GM19395 (cell line): ENCODE measurements around the gene BLZF1.
A peak's percentile ranks its signal among the peaks of the same experiment; 100 is the strongest.
"Not testable (repeated sequence)": the region's sequence is repeated elsewhere in the genome, so short reads cannot be mapped to it uniquely, and the experiment has no call there.

ENCODE experiments used
- ATAC-seq: cut with Tn5 transposase; IDR thresholded peaks from one replicate; pipeline ENCODE4 v1.9.1; 2021; ENCODE audit warnings: mild to moderate bottlenecking, moderate library complexity; ENCODE audit not compliant: unreplicated experiment

BLZF1 gene, protein sequence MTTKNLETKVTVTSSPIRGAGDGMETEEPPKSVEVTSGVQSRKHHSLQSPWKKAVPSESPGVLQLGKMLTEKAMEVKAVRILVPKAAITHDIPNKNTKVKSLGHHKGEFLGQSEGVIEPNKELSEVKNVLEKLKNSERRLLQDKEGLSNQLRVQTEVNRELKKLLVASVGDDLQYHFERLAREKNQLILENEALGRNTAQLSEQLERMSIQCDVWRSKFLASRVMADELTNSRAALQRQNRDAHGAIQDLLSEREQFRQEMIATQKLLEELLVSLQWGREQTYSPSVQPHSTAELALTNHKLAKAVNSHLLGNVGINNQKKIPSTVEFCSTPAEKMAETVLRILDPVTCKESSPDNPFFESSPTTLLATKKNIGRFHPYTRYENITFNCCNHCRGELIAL

DNA sequence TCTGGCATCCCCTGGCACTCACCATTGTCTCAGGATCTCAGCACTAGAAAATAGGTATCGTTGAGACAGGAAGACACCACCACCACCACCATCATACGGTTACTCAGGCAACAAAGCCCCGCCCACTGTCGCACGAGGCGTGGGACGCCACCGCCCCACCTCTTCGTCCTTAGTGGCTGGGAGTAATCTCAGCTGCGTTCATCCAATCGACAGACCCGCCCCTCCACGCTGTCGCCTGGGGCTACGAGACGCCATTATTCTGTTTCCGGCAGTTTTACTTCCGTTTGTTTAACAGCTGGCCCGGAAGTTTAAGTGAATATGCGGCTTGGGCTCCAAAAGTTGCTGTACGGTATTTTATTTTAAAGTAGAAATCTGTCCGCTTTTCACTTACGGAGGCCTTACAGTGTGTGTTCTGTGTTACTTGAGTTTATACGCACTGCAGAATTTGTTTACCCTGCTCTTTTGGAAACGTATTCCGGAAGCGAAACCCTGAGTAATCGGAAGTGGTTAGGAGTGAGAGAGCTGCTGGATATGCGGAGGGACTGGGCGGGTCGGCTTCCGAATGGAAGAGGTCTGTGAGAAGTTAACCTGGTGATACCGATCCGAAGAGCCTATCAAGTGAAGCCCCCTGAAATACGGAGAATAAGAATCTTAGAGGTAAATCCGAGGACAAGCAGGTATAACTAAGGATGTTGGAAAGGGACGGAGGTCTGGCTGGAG is at the start of gene BLZF1, which contains the start of gene NME7:
Gene BLZF1 (plus strand): TSS at position 510 of the 720 bp plus-strand sequence. CDS start 1,328 bp downstream, outside the sequence.
Gene NME7 (minus strand): TSS at position 112 of the 720 bp plus-strand sequence. CDS start 87 bp downstream, at position 25.
- peak; percentile 99 for ATAC-seq

DNA sequence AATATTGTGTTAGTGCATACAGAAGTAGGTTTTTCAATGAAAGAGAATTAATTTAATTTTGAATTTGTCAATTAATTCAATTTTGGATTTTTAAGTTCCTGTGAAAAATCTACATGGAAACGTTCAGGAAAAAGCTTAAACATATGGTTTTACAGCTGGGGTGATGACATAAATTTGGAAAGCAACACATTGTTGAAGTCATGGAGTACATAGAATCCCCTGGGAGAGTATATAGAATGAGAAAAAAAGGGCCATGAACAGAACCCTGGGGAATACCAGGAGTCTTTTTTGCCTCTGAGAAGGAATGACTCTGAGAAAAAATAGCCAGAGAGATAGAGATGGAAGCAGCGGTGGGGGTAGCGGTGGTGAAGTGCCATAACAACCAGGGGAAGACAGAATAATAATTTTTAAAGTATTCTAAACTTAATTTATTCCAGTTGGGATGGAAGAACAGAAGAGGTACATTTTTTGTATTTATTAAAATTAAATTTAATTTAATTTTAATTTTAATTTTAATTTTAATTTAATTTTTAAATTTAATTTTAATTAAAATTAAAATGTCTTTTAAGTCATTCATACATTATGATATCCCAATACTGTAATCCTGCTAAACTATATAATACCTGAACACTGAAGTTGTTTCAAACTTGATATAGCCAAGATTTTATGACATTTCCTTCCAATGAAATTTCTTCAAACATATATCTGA is 49.3 kb upstream of the BLZF1 start:
- no peak for ATAC-seq

DNA sequence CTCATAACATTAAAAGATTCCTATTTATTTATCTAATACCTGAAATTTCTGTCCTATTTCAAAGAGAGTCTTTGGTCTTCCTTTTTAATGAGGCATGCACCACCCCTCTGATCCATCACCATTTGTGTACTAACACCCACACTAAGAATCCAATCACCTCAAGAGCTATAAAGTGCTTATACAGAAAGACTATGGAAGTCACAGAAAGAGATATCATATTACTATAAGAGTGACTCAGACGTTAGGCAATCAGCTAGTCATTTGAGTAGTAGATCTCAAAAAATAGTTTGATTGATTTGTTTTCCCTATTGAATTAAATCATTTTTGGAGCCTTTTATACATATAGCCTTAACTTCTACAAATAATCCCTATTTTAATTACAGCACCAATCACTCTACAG is 46.5 kb upstream of the BLZF1 start:
- no peak for ATAC-seq

DNA sequence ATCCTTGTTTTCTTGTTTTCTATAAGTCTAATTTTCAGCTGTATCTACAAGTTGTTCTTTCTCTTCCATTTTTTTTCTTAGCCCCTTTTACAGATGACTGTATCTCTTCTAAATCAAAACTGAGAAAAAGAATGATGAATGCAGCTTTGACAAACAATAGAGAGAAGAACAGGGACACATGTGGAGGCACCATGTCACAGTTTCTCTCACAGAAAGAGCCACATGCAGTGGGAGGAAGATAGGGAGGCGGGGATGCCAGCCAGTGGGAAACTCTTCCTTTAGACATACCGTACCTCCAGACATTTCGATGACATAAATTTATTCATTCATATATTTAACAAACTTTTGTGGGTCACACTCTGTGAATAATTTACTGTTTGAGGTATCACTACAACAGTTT is 45.9 kb upstream of the BLZF1 start:
- no peak for ATAC-seq

DNA sequence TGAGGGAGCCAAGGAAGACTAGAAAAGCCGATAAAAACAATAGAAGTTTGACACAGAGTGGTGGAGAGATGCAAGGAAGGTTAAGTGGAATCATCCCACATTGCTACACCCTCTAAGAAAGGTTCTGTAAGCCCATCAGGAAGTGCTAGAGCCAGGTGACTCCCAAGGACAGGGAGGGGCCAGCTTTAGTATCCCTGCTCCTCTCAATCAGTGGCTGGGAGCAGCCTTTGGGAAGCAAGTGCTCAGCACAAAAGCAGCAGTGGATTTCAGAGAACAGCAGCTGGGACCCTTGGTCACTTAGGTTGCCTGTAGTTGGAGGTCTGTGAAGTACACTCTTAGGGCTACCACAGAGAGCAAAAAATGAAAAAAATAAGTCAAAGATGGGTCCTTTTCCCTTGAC is 42.9 kb upstream of the BLZF1 start:
- ATAC-seq = no peak

DNA sequence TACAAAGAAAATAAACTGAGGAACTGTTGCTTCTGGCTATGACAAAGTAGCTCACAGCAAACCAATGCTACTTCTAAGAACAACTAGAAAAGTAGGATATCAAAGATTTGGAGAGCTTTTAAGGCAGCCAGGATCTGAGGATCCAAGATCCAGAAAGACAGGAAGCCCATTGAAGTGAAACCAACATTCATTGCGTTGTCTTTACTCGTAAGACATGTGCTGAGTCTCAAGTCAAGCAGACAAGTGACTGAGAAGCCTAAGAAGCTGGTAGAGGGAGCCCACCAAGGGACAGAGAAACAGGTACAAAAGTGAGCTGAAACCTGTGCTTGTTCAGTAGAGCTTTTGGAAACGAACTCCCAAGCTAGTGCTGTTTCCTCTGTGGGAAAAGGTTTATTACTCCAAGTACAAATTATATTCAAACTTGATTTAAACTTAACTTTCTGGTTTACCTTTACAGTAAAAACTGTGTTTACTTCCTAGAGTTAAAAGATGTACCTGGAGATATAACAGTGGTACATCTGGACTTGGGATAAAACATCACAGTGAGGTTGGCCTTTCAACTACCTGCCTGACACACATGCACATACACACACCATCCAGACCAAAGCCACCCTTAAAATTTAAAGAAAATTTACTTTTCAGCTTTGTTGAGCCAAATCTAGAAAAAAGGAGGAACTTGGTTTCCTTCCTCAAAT is 41.6 kb upstream of the BLZF1 start:
- ATAC-seq = no peak

DNA sequence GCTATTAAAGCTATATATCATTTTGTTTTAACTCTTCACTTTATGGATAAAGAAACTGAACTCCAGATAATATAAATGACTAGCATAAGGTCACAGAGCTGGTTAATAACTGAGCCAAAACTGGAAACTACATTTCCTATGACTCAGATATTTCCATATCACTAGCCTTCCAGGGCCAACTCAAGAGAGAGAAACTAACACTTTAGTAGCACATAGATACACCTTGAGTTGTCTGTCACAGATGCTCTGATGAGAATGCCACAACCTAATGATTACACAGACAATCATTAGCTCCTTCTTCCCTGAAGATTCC is 41.1 kb upstream of the BLZF1 start:
- peak; percentile 98 for ATAC-seq

DNA sequence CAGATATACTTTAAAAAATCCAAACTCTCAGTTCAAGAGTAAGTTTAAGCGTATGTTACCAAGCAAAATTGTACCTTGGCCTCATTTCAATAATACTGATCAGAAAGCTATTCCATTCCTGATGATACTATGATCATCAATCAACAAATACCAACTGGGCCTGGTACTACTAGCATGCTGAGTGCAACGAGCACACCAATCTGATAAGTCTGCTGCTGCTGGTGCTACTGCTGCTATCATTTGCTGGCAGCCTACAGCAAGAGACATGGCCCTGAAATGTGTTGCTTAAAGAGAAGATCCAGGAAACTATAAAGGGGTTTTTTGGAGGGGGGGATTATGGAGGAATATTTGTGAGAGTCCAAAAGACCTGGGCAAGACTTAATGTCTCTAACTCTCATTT is 40.1 kb upstream of the BLZF1 start:
- ATAC-seq = no peak

DNA sequence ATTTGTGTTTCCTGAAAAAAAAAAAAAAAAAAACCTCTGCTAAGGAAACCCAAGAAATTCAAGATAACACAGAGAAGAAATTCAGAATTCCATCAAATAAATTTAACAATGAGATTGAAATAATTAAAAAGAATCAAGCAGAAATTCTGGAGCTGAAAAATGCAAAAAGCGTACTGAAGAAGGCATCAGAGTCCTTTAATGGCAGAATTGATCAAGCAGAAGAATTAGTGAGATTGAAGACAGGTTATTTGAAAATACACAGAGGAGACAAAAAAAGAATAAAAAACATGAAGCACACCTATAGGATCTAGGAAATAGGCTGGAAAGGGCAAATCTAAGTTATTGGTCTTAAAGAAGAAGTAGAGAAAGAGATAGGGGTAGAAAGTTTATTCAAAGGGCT is 38.6 kb upstream of the BLZF1 start:
- no peak for ATAC-seq

DNA sequence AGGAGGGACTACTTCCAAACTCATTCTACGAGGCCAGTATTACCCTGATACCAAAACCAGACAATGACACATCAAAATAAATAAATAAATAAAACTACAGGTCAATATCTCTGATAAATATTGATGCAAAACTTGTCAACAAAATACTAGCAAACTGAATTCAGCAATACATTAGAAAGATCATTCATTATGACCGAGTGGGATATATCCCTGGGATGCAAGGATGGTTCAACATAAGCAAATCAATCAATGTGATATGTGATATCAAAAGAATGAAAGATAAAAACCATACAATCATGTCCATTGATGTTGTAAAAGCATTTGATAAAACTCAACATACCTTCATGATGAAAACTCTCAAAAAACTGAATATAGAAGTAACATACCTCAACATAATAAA is 37.1 kb upstream of the BLZF1 start:
- no peak for ATAC-seq

DNA sequence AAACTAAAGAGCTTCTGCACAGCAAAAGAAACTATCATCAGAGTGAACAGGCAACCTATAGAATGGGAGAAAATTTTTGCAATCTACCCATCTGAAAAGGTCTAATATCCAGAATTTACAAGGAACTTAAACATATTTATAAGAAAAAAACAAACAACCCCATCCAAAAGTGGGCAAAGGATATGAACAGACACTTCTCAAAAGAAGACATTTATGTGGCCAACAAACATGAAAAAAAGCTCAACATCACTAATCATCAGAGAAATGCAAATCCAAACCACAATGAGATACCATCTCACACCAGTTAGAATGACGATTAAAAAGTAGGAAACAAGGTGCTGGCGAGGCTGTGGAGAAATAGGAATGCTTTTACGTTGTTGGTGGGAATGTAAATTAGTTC is 33.3 kb upstream of the BLZF1 start:
- ATAC-seq = not testable (repeated sequence)

DNA sequence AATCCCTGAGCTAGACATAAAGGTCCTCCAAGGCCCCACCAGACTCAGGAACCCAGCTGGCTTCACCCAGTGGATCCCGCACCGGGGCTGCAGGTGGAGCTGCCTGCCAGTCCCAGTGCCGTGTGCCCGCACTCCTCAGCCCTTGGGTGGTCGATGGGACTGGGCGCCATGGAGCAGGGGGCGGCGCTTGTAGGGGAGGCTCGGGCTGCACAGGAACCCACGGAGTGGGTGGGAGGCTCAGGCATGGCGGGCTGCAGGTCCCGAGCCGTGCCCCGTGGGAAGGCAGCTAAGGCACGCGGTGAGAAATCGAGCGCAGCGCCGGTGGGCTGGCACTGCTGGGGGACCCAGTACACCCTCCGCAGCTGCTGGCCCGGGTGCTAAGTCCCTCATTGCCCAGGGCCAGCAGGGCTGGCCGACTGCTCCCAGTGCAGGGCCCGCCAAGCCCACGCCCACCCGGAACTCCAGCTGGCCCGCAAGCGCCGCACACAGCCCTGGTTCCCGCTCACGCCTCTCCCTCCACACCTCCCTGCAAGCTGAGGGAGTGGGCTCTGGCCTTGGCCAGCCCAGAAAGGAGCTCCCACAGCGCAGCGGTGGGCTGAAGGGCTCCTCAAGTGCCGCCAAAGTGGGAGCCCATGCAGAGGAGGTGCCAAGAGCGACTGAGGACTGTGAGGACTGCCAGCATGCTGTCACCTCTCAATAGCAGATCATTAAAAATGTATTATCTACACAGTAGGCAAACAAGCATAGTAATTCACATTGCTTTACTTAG is 30.9 kb upstream of the BLZF1 start:
- not testable (repeated sequence) for ATAC-seq

DNA sequence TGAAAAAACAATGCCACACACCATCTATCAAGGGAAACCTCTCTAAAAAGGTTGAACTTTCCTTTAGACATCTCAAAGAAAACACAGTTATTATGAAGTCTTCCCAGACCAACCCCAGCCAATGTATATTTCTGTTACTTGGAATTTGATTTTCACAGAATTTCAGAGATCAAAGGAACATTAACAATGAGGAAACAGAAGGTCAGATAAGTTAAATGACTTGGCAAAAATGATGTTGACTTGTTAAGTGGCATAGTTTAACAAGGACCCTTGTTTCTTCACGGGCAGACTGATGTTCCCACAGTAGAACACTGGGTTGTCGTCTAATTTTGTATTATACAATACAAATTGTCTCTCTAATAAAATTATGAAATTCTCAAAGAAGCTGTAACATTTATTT is 29.4 kb upstream of the BLZF1 start:
- no peak for ATAC-seq

DNA sequence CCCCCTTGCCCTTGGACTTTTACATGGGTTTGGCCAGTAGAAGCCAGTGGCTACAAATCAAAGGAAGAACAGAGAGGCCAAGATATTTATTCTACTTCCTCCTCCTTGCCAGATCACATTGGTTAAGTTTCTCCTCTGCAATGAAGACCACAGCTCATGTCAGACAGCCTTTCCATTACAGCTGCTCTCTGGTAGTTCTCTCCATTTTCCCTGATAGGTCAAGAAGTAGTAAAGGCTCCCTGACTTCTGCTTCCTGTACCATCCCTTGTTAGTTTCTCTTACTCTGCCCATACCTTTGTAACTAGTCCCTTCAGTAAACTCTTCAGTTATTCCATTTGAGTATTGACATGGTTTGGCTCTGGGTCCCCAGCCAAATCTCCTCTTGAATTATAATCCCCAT is 28.2 kb upstream of the BLZF1 start:
- ATAC-seq = no peak

DNA sequence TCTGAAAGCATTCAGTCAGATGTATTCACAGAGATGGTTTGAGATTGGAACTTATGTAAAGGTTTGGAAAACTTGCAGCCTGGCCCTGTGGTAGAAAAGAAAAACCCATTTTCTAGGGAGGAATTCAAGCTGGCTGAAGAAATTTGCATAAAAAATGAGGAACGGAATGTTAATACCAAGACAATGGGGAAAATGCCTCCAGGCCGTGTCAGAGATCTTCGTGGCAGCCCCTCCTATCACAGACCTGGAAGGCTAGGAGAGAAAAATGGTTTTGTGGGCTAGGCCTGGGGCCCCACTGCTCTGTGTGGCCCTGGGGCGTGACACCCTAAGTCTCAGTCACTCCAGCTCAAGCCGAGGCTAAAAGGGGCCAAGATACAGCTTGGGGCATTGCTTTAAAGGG is 27.1 kb upstream of the BLZF1 start:
- no peak for ATAC-seq

DNA sequence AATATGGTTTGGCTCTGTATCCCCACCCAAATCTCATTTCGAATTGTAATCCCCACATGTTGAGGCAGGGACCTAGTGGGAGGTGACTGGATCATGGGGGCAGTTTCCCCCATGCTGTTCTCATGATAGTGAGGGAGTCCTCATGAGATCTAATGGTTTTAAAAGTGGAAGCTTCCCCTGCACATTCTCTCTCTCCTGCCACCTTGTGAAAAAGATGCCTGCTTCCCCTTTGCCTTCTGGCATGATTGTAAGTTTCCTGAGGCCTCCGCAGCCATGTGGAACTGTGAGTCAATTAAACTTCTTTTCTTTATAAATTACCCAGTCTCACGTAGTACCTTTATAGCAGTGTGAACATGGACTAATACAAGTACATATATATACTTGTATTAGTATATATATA is 25.9 kb upstream of the BLZF1 start:
- not testable (repeated sequence) for ATAC-seq

DNA sequence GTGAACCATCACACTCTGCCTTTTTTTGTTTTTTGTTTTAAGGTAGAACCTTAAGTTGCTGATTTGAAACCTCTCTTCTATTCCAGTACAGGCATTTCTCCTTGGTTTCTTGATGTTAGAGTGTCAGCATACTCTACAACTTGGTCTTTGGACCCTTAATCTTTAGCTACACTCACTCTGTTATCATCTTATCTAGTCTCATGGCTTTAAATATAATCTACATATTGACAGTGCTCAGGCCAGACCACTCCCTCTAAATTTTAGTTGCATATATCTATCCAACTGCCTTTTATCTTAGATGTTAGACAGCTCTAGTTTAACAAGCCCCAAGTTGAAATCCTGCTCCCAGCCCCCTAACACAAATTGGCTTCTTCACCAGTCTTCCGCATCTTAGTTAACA is 22.5 kb upstream of the BLZF1 start:
- no peak for ATAC-seq

DNA sequence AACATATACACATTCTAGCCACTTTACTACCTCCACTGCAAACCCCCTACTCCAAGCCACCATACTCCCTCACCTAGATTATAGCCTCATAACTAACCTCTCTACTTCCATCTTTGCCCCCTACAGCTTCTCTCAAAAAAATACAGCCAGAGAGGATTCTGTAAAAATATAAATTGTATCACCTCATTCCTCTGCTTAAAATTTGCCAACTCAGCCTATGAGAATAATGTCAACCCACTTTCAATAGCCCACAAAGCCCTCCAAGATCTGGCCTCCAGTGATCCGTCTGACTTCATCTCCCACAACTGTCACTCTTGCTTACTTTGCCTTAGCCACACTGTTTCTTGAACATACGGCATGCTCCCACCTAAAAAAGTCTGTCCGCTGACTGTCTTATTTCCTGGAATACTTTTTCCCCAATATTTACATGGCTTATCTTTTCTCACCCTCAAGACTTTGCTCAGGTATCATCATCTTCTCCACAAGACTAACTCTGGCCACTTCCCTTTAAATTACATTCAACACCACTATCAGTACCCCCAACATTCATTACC is 21.9 kb upstream of the BLZF1 start:
- ATAC-seq = no peak

DNA sequence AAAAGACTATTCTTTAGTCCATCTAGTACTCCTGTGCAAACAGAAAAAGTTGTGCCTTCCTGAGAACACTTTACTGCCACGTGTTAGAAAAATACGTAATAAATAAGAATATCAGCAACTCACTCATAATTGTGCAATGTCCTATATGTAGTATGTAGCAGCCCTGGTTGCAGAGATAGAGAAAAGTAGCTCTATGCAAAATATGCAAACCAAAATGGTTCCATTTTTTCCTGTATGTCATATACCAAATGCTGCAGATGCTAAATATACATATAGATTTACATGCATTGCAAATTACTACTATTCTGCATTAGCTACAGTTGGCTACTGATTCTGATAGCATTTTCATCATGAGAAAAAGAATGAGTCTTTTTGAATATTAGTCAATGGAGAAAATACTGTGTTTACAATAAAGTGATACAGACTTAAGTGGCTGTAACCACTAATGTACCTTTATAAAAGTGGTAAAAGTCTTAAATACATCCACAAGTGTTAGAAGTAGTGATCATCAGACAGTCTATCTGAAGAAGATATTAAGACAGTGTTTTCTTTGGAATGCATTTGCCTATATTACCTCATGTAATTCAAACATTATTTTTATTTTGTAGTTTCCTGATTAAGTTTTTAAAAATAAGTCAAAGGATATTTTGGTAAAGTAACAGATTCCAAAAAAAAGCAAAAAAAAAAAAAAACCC is 20.2 kb upstream of the BLZF1 start:
- no peak for ATAC-seq
